Neuronal stem cell (in vitro differentiated cells): Measurements from ENCODE around the gene EOLA2.
"Not testable (repeated sequence)": the region's sequence is repeated elsewhere in the genome, so short reads cannot be mapped to it uniquely, and the experiment has no call there.

Experiments used
- DNase-seq: peaks from one replicate; pipeline ENCODE4 v3.0.0-alpha.2; 2013; ENCODE audit warnings: low spot score
- H2AFZ ChIP-seq: one replicate; pipeline ENCODE4 v1.6.1; 2013; ENCODE audit warnings: mild to moderate bottlenecking, low read length, inconsistent platforms
- H2AK5ac ChIP-seq: 2 replicates; pipeline ENCODE4 v1.6.1; 2013; ENCODE audit warnings: low read depth, mild to moderate bottlenecking, inconsistent platforms, low read length, moderate library complexity, mixed read lengths
- H2BK120ac ChIP-seq: 2 replicates; pipeline ENCODE4 v1.6.1; 2013; ENCODE audit warnings: low read depth, mild to moderate bottlenecking, inconsistent platforms, low read length, moderate library complexity, mixed read lengths
- H2BK12ac ChIP-seq: one replicate; pipeline ENCODE4 v1.6.1; 2013; ENCODE audit warnings: low read length, inconsistent platforms
- H2BK15ac ChIP-seq: 2 replicates; pipeline ENCODE4 v1.6.1; 2013; ENCODE audit warnings: mild to moderate bottlenecking, low read length, inconsistent platforms, mixed read lengths
- H2BK5ac ChIP-seq: one replicate; pipeline ENCODE4 v1.6.1; 2013; ENCODE audit warnings: inconsistent platforms, mild to moderate bottlenecking, low read length, moderate library complexity
- H3K14ac ChIP-seq: one replicate; pipeline ENCODE4 v1.6.1; 2013; ENCODE audit warnings: low read length, inconsistent platforms
- H3K18ac ChIP-seq: 2 replicates; pipeline ENCODE4 v1.6.1; 2013; ENCODE audit warnings: low read length, inconsistent platforms
- H3K23ac ChIP-seq: 2 replicates; pipeline ENCODE4 v1.6.1; 2013; ENCODE audit warnings: low read depth, mild to moderate bottlenecking, mixed read lengths, low read length, inconsistent platforms; ENCODE audit not compliant: poor library complexity
- H3K27ac ChIP-seq: replicated peaks from 3 replicates; pipeline ENCODE4 v1.5.1; 2013; ENCODE audit warnings: low read length, inconsistent platforms
- H3K27me3 ChIP-seq, 3 experiments: 2 replicates each; pipeline ENCODE4 v1.6.1; 2013; ENCODE audit warnings: low read length in 3 of 3, mild to moderate bottlenecking in 2 of 3, inconsistent platforms in 1 of 3, low read depth in 1 of 3, mixed read lengths in 1 of 3, moderate library complexity in 1 of 3; ENCODE audit not compliant: control insufficient read depth in 3 of 3, insufficient read depth in 3 of 3
- H3K36me3 ChIP-seq, 2 donors: replicated peaks in 1 of 2; 2 replicates each; pipeline ENCODE4 v1.6.1; 2013; ENCODE audit warnings: low read length in 2 of 2; ENCODE audit not compliant: control insufficient read depth in 2 of 2, insufficient read depth in 2 of 2
- H3K4ac ChIP-seq: 2 replicates; pipeline ENCODE4 v1.6.1; 2013; ENCODE audit warnings: inconsistent platforms, mild to moderate bottlenecking, low read length, moderate library complexity
- H3K4me1 ChIP-seq, 2 donors: 1 replicate in 1 of 2; 2 replicates in 1 of 2; pipeline ENCODE4 v1.6.1; 2013; ENCODE audit warnings: low read length in 2 of 2, low read depth in 1 of 2; ENCODE audit not compliant: control insufficient read depth in 2 of 2, insufficient read depth in 1 of 2
- H3K4me2 ChIP-seq: one replicate; pipeline ENCODE4 v1.6.1; 2013; ENCODE audit warnings: mild to moderate bottlenecking, low read length, inconsistent platforms; ENCODE audit not compliant: insufficient read depth, poor library complexity, severe bottlenecking
- H3K4me3 ChIP-seq, 2 donors: 2 replicates each; pipeline ENCODE4 v1.5.1; 2013; ENCODE audit warnings: low read length in 2 of 2, mild to moderate bottlenecking in 2 of 2, inconsistent platforms in 1 of 2, moderate library complexity in 1 of 2
- H3K79me1 ChIP-seq: one replicate; pipeline ENCODE4 v1.6.1; 2013; ENCODE audit warnings: low read depth, mild to moderate bottlenecking, inconsistent platforms, low read length, moderate library complexity
- H3K9ac ChIP-seq: one replicate; pipeline ENCODE4 v1.6.1; 2013; ENCODE audit warnings: mild to moderate bottlenecking, low read depth, low read length, inconsistent platforms; ENCODE audit not compliant: poor library complexity
- H3K9me3 ChIP-seq, 2 donors: replicated peaks in 1 of 2; 2 replicates each; pipeline versions ENCODE3 to v1.6.1; 2013; ENCODE audit warnings: low read length in 2 of 2, mild to moderate bottlenecking in 2 of 2, inconsistent platforms in 1 of 2, low read depth in 1 of 2, mixed read lengths in 1 of 2, moderate library complexity in 1 of 2; ENCODE audit not compliant: control insufficient read depth in 2 of 2, insufficient read depth in 1 of 2
- H4K8ac ChIP-seq: one replicate; pipeline ENCODE4 v1.6.1; 2013; ENCODE audit warnings: low read depth, mild to moderate bottlenecking, inconsistent platforms, low read length, moderate library complexity
- H4K91ac ChIP-seq: one replicate; pipeline ENCODE4 v1.6.1; 2013; ENCODE audit warnings: low read length, low read depth, mild to moderate bottlenecking, inconsistent platforms; ENCODE audit not compliant: poor library complexity
- WGBS, 2 donors: extraction: QIAGEN DNeasy Blood & Tissue Kit; methylation state at CpG; one replicate each; pipeline ENCODE4 v1.1.7; 2013; ENCODE audit warnings: missing lambda C conversion rate in 2 of 2, mixed read lengths in 1 of 2; ENCODE audit not compliant: insufficient read length in 2 of 2, insufficient replicate concordance in 1 of 2; ENCODE audit errors: extremely low coverage in 2 of 2; 5-methylcytosine and 5-hydroxymethylcytosine counted together

The EOLA2 gene

DNA sequence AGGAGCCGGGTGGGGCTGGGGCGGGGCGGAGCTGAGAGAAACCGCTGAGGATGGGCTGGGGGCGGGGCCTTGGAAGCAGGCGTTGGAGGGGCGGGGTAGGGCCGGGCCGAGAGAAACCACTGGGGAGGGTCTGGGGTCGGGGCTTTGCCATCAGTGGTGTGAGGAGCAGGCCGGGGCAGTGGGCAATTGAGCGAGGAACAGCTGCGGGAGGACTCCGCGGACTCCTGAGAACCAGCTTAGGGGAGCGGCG, 1.3 kb upstream of the EOLA2 start:
- WGBS, 2 donors, result no CpG with 5 or more reads among the region's 17 CpGs
- H3K18ac ChIP-seq, result peak overlapping the region; percentile 70
- no peak overlapping the region for H4K91ac ChIP-seq
- H3K4ac ChIP-seq, result no peak overlapping the region
- H2BK120ac ChIP-seq, result no peak overlapping the region
- H3K27ac ChIP-seq, result peak overlapping the region; percentile 96
- H4K8ac ChIP-seq, result no peak overlapping the region
- no peak overlapping the region for H2AK5ac ChIP-seq
- no peaks in the 10 kb centered on the region for H3K36me3 ChIP-seq
- peak overlapping the region; percentile 62 to 87 for H3K4me3 ChIP-seq
- H3K4me1 ChIP-seq, result peaks cover 0 to 3% of the 10 kb centered on the region in 2 donors
- H2AFZ ChIP-seq, result peak overlapping the region; percentile 87
- H3K9me3 ChIP-seq, result no peaks in the 10 kb centered on the region
- peak overlapping the region; percentile 30 for H3K9ac ChIP-seq
- no peaks in the 10 kb centered on the region for H3K79me1 ChIP-seq
- no peak overlapping the region for H3K23ac ChIP-seq
- H3K4me2 ChIP-seq, result peak overlapping the region; percentile 62
- no peak for DNase-seq
- H2BK12ac ChIP-seq, result no peak overlapping the region
- H3K27me3 ChIP-seq, result no peaks in the 10 kb centered on the region
- H3K14ac ChIP-seq, result no peak overlapping the region
- H2BK15ac ChIP-seq, result no peak overlapping the region
- H2BK5ac ChIP-seq, result peak overlapping the region; percentile 53

DNA sequence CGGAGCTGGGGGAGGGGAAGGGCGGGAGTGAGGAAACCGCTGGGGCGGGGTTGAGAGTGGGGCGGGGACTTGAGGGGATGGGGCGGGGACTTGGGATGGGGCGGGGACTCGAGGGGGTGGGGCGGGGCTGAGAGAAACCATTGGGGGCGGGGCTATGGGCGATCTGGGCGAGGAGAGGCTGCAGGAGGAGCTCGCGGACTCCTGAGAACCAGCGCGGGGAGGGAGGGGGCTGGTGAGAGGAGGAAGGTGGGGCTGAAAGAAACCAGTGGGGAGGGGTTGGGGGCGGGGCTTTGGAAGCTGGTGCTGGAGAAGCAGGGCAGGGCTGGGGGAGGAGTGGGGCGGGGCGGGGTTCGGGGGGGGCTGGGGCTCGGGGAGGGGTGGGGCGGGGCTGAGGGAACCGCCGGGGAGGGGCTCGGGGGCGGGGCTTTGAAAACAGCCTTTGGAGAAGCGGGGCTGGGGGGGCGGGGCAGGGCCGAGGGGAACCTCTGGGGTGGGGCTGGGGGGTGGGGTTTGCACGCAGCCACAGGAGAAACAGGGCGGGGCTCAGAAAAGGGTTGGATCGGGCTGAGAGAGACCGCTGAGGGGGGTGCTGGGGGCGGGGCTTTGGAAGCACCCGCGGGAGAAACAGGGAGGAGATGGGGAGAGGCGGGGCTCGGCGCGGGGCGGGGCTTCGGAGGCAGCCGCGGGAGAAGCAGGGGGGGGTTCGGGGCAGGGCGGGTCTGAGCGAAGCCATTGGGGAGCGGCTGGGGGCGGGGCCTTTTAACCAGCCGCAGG, 777 bp upstream of the EOLA2 start:
- Histone ChIP-seq H3K14ac (no peak overlapping the region), H3K4me3 (peak overlapping the region in 1 of 2 donors; percentile 81), H2AK5ac (no peak overlapping the region), H3K79me1 (no peaks in the 10 kb centered on the region), H2BK12ac (no peak overlapping the region), H2BK120ac (no peak overlapping the region), H3K18ac (no peak overlapping the region), H3K9ac (no peak overlapping the region), H3K27ac (peak overlapping the region; percentile 90), H3K4me1 (peaks cover 0 to 3% of the 10 kb centered on the region in 2 donors), H3K36me3 (no peaks in the 10 kb centered on the region), H3K9me3 (no peaks in the 10 kb centered on the region), H2AFZ (no peak overlapping the region), H3K4ac (no peak overlapping the region), H2BK15ac (no peak overlapping the region), H3K27me3 (no peaks in the 10 kb centered on the region), H4K8ac (no peak overlapping the region), H2BK5ac (no peak overlapping the region), H4K91ac (no peak overlapping the region), H3K23ac (no peak overlapping the region), H3K4me2 (no peak overlapping the region)
- WGBS, 2 donors, result no CpG with 5 or more reads among the region's 50 CpGs
- DNase-seq, result peak; percentile 83

DNA sequence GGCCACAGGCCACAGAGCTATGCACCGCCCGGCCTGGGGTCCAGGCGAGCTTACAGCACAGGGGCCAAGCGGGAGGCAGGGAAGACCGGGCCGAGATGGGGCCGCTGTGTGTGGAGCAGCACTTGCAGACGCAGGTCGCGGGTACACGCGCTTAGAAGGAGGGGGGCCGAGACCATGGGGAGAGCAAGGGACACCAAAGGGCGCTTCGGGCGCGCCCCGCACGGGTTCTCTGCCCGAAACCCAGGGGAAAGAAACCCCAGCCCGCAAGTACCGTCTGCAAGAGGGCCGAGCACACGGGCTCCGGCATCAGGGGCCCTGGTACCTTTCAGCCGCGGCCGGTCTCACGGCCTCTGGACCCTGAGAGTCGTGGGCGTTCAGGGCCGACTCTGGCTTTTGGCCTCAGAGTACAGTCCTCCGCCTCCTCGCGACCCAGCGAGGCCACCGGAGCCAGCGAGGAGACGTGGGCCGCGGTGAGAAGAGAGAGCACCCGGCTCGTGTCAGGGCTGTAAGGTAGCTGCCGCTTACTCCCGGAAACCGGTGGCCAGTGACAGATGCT, 342 bp downstream of the EOLA2 start:
- peak overlapping the region; percentile 89 for H3K18ac ChIP-seq
- no peak overlapping the region for H3K4ac ChIP-seq
- peak overlapping the region; percentile 80 for H2AFZ ChIP-seq
- H3K4me3 ChIP-seq, result peak overlapping the region; percentile 81 to 96
- H3K23ac ChIP-seq, result no peak overlapping the region
- H2BK12ac ChIP-seq, result no peak overlapping the region
- no peaks in the 10 kb centered on the region for H3K27me3 ChIP-seq
- H4K8ac ChIP-seq, result no peak overlapping the region
- peak overlapping the region; percentile 80 for H3K4me2 ChIP-seq
- no peaks in the 10 kb centered on the region for H3K36me3 ChIP-seq
- DNase-seq, result no peak
- no CpG with 5 or more reads among the region's 46 CpGs for WGBS, 2 donors
- peak overlapping the region; percentile 76 for H3K27ac ChIP-seq
- no peak overlapping the region for H4K91ac ChIP-seq
- no peak overlapping the region for H2BK120ac ChIP-seq
- H2BK5ac ChIP-seq, result no peak overlapping the region
- no peak overlapping the region for H2BK15ac ChIP-seq
- peaks cover 0 to 3% of the 10 kb centered on the region in 2 donors for H3K4me1 ChIP-seq
- no peaks in the 10 kb centered on the region for H3K79me1 ChIP-seq
- peak overlapping the region; percentile 95 for H3K9ac ChIP-seq
- H2AK5ac ChIP-seq, result no peak overlapping the region
- peak overlapping the region; percentile 56 for H3K14ac ChIP-seq
- H3K9me3 ChIP-seq, result no peaks in the 10 kb centered on the region

DNA sequence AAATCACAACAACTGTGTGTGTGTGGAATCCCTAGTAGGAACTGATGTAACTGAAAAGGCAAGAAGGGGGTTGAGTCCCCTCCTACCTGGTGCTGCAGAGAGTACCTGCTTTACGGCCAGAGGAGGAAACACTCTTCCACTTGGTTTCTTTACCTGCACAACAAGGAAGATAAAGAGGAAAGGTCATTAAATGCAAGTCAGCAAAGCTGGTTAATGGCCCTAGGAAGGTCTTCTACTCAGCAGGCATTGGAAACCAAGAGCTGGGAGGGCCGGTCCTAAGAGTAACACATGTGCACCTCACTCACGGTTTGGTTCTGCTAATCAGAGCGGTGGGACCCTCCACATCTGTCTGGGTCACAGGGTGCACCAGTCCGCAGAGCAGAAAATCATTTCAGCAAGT, 963 bp downstream of the EOLA2 start:
- not testable (repeated sequence) for H3K14ac ChIP-seq, H3K18ac ChIP-seq, H3K4me1 ChIP-seq, DNase-seq, H2AFZ ChIP-seq, H2BK120ac ChIP-seq, H3K36me3 ChIP-seq, H3K79me1 ChIP-seq, H3K9me3 ChIP-seq, H4K91ac ChIP-seq, H2BK12ac ChIP-seq, H2BK5ac ChIP-seq, H2BK15ac ChIP-seq, H3K23ac ChIP-seq, H4K8ac ChIP-seq, H3K27ac ChIP-seq, H3K27me3 ChIP-seq, H2AK5ac ChIP-seq, H3K4ac ChIP-seq
- H3K9ac ChIP-seq, result peak overlapping the region; percentile 95
- peak overlapping the region; percentile 80 for H3K4me2 ChIP-seq
- WGBS, 2 donors, result no CpG with 5 or more reads among the region's 5 CpGs
- H3K4me3 ChIP-seq, result peak overlapping the region; percentile 81 to 96
